OCI-LY7 (cell line): ENCODE results near the gene MIF4GD. TPM values are rescaled to one million over a fixed set of nuclear protein-coding genes. Genes with fewer than 3 reads are reported as not detected.

ENCODE experiments used
- BruUV-seq: library from RNA; stranded (reverse); fragments of 400-500 nt; replicated peaks from 2 replicates; lab custom pipeline; 2021; lab: Mats Ljungman, UMichigan
- CTCF ChIA-PET: fragments of 300-600 bp; sonication (Branson Sonifier 250); formaldehyde crosslinking; loops from one replicate; lab custom pipeline; 2022; ENCODE audit warnings: antibody characterized with exemption; ENCODE audit not compliant: unreplicated experiment; lab: Charles Lee
- POLR2A ChIA-PET: fragments of 300-600 bp; sonication (Branson Sonifier 250); formaldehyde crosslinking; loops from one replicate; lab custom pipeline; 2022; ENCODE audit warnings: antibody characterized with exemption; lab: Charles Lee
- DNase-seq: peaks from one replicate; pipeline ENCODE4 v3.0.0-alpha.2; 2015; ENCODE audit warnings: low spot score
- H2AFZ ChIP-seq: fragments of 200-600 bp; sonication (generic), shearing (Covaris generic); 2 replicates; pipeline ENCODE4 v1.6.1; 2014; ENCODE audit warnings: mild to moderate bottlenecking, antibody characterized with exemption, low read length, moderate library complexity
- H3K27ac ChIP-seq: fragments of 200-600 bp; sonication (generic); 2 replicates; pipeline ENCODE4 v1.5.1; 2014; ENCODE audit warnings: mixed run types, low read depth, mild to moderate bottlenecking, moderate library complexity, low read length, inconsistent platforms; ENCODE audit not compliant: poor library complexity, severe bottlenecking
- H3K36me3 ChIP-seq: fragments of 200-600 bp; sonication (generic); 2 replicates; pipeline ENCODE4 v1.6.1; 2014; ENCODE audit warnings: mild to moderate bottlenecking, antibody characterized with exemption, low read length, moderate library complexity, mixed read lengths; ENCODE audit not compliant: insufficient read depth
- H3K4me1 ChIP-seq: fragments of 200-600 bp; sonication (generic); 2 replicates; pipeline ENCODE4 v1.5.1; 2014; ENCODE audit warnings: mild to moderate bottlenecking, low read length; ENCODE audit not compliant: insufficient read depth, poor library complexity, severe bottlenecking
- H3K4me2 ChIP-seq: fragments of 200-600 bp; sonication (generic); 2 replicates; pipeline ENCODE4 v1.6.1; 2014; ENCODE audit warnings: mild to moderate bottlenecking, low read length
- H3K4me3 ChIP-seq: fragments of 200-600 bp; sonication (generic); 2 replicates; pipeline ENCODE4 v1.5.1; 2014; ENCODE audit warnings: mild to moderate bottlenecking, low read depth, low read length; ENCODE audit not compliant: poor library complexity, severe bottlenecking
- H3K79me2 ChIP-seq: fragments of 200-600 bp; sonication (generic); 2 replicates; pipeline ENCODE4 v1.6.1; 2016; ENCODE audit warnings: low read depth, mild to moderate bottlenecking, low read length, moderate library complexity, mixed read lengths; ENCODE audit not compliant: insufficient read depth
- H3K9me2 ChIP-seq: fragments of 200-600 bp; sonication (generic); 2 replicates; pipeline ENCODE4 v1.6.1; 2016; ENCODE audit warnings: mild to moderate bottlenecking, low read length, mixed read lengths; ENCODE audit not compliant: insufficient read depth
- H3K9me3 ChIP-seq: fragments of 200-600 bp; sonication (generic); 2 replicates; pipeline ENCODE4 v1.6.1; 2014; ENCODE audit warnings: mild to moderate bottlenecking, mixed run types, low read length, mixed read lengths
- H4K20me1 ChIP-seq: fragments of 200-600 bp; sonication (generic); 2 replicates; pipeline ENCODE4 v1.6.1; 2014; ENCODE audit warnings: mild to moderate bottlenecking, antibody characterized with exemption, low read length, moderate library complexity, mixed read lengths; ENCODE audit not compliant: insufficient read depth
- CTCF ChIP-seq: fragments of 200-600 bp; sonication (generic); conservative IDR thresholded peaks from 2 replicates; pipeline ENCODE4 v1.5.1; 2014; ENCODE audit warnings: mild to moderate bottlenecking, antibody characterized with exemption, low read length, moderate library complexity, mixed read lengths
- EZH2phosphoT487 ChIP-seq: fragments of 200-600 bp; sonication (generic); IDR thresholded peaks from 2 replicates; pipeline ENCODE4 v1.6.1; 2018; ENCODE audit warnings: low read depth, borderline replicate concordance, mild to moderate bottlenecking, mixed run types, antibody characterized with exemption, low read length, moderate library complexity, mixed read lengths
- intact Hi-C: fragments of 100-400 bp; cut with micrococcal nuclease; formaldehyde crosslinking; loops from one replicate; pipeline ENCODE4 v1.10.0; 2022; ENCODE audit not compliant: unreplicated experiment
- total RNA-seq, 2 experiments: library from RNA; depleted of rRNA in 1 of 2; stranded (reverse); fragments of >200 nt in 1 of 2; shearing (Covaris generic) in 1 of 2; gene quantifications; 2 replicates each; pipeline ENCODE4 v1.2.3, GENCODE V29; 2014 to 2022

MIF4GD gene
- total RNA-seq, 2 experiments from 2014 or later: 70.9 to 132 TPM

- Histone ChIP-seq H3K9me2 (no peaks in the 10 kb centered on the region), H3K4me3 (no peak overlapping the region), H3K79me2 (no peaks in the 10 kb centered on the region), H3K27ac (peak overlapping the region; percentile 15), H2AFZ (no peak overlapping the region), H4K20me1 (no peaks in the 10 kb centered on the region), H3K4me1 (peaks cover 32% of the 10 kb centered on the region), H3K36me3 (peaks cover 99% of the 10 kb centered on the region), H3K4me2 (no peak overlapping the region), H3K9me3 (no peaks in the 10 kb centered on the region)
- BruUV-seq: no TSS peak
- TF ChIP-seq CTCF (no peak), EZH2phosphoT487 (no peak)
- POLR2A ChIA-PET: no interaction called here
- DNase-seq: no peak
- intact Hi-C loops: no loop called here
- CTCF ChIA-PET: interaction anchor here (0.6 to 1.7 kb wide), 5 partner anchors 23 to 245 kb away, joined by 3 to 6 read pairs (median 3); partner anchors contain the start of gene MIF4GD
Observed at GRCh38 chr17:75239214-75239613, 31.8 kb downstream of the MIF4GD start.

GRCh38 chr17:75238684-75239191 is 32.3 kb downstream of the MIF4GD start:
- Histone ChIP-seq H3K9me2 (no peaks in the 10 kb centered on the region), H3K36me3 (peaks cover 97% of the 10 kb centered on the region), H2AFZ (no peak overlapping the region), H3K79me2 (no peaks in the 10 kb centered on the region), H3K27ac (peak overlapping the region; percentile 15), H3K9me3 (no peaks in the 10 kb centered on the region), H3K4me2 (no peak overlapping the region), H4K20me1 (no peaks in the 10 kb centered on the region), H3K4me3 (no peak overlapping the region), H3K4me1 (peaks cover 27% of the 10 kb centered on the region)
- BruUV-seq: no TSS peak
- intact Hi-C loops: loop anchor here (1.0 kb wide), 1 partner anchor 124 kb away; no protein-coding TSS in a partner anchor
- ChIA-PET POLR2A (no interaction called here), CTCF (interaction anchor here (0.6 kb wide), 1 partner anchor 32 kb away, joined by 4 read pairs; no protein-coding TSS in a partner anchor)
- TF ChIP-seq CTCF (peak; percentile 99), EZH2phosphoT487 (no peak)
- peak; percentile 89 for DNase-seq

GRCh38 chr17:75238020-75238580 is 32.9 kb downstream of the MIF4GD start:
- ChIA-PET CTCF (interaction anchor here (0.6 kb wide), 1 partner anchor 31 kb away, joined by 4 read pairs; no protein-coding TSS in a partner anchor), POLR2A (no interaction called here)
- no peaks in the 10 kb centered on the region for H3K9me2 ChIP-seq
- peaks cover 95% of the 10 kb centered on the region for H3K36me3 ChIP-seq
- H3K79me2 ChIP-seq: no peaks in the 10 kb centered on the region
- intact Hi-C loops: loop anchor here (1.0 kb wide), 1 partner anchor 124 kb away; no protein-coding TSS in a partner anchor
- peaks cover 21% of the 10 kb centered on the region for H3K4me1 ChIP-seq
- BruUV-seq: no TSS peak
- no peak for DNase-seq
- no peak for TF ChIP-seq EZH2phosphoT487
- no peak for TF ChIP-seq CTCF
- no peak overlapping the region for H3K27ac ChIP-seq
- H2AFZ ChIP-seq: no peak overlapping the region
- H3K9me3 ChIP-seq: no peaks in the 10 kb centered on the region
- H4K20me1 ChIP-seq: no peaks in the 10 kb centered on the region
- H3K4me2 ChIP-seq: no peak overlapping the region
- no peak overlapping the region for H3K4me3 ChIP-seq
